T-helper 2 cell treated with Interferon-gamma antibody and Interleukin-4, amounts not matched to agents 5 μg/mL and 100 μg/mL, for 36 hours (primary cell): ENCODE data around the gene PHYHD1.
A peak's percentile ranks its signal among the peaks of the same experiment; 100 is the strongest.

Source experiments
- DNase-seq: peaks from one replicate; pipeline ENCODE4 v3.0.0; 2021; ENCODE audit warnings: low spot score
- H3K27ac Mint-ChIP-seq: one replicate; pipeline ENCODE4 v1.8.0; 2021; ENCODE audit warnings: mild to moderate bottlenecking, mixed read lengths
- H3K27me3 Mint-ChIP-seq: one replicate; pipeline ENCODE4 v1.8.0; 2021; ENCODE audit warnings: low read depth, mixed read lengths
- H3K36me3 Mint-ChIP-seq: one replicate; pipeline ENCODE4 v1.8.0; 2021; ENCODE audit warnings: low read depth, mixed read lengths
- H3K4me1 Mint-ChIP-seq: one replicate; pipeline ENCODE4 v1.8.0; 2021; ENCODE audit warnings: low read depth, mixed read lengths
- H3K4me3 Mint-ChIP-seq: one replicate; pipeline ENCODE4 v1.8.0; 2022; ENCODE audit warnings: mild to moderate bottlenecking, moderate library complexity, mixed read lengths
- H3K9me3 Mint-ChIP-seq: one replicate; pipeline ENCODE4 v1.8.0; 2021; ENCODE audit warnings: mixed read lengths

Gene PHYHD1

GRCh38 chr9:128908372-128908771 is 12.4 kb upstream of the PHYHD1 start:
- no peak for DNase-seq
- Mint-ChIP-seq H3K4me3 (no peak overlapping the region), H3K27ac (no peak overlapping the region), H3K4me1 (peaks cover 28% of the 10 kb centered on the region), H3K36me3 (peaks cover 46% of the 10 kb centered on the region), H3K27me3 (no peaks in the 10 kb centered on the region), H3K9me3 (no peaks in the 10 kb centered on the region)

DNA sequence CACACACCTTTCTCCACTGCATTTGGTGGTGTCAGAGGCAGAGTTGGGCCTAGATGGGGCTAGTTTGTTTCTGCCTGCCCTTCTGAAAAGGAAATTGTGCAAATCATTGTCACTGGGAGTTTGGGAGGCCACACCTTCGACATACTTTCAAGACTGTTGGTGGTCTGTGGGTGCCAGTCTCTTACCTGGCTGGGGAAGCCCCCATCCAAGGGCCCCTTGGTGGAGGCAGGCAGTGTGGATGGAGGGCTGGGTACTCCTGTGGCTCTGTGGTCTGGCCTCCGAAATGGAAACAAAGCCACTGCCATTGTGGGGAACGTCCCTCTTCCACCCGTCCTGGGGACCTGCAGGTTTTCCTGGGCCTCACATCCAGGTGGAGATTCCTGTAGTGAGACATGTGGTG is 10.9 kb upstream of the PHYHD1 start:
- no peak for DNase-seq
- no peaks in the 10 kb centered on the region for H3K9me3 Mint-ChIP-seq
- peaks cover 43% of the 10 kb centered on the region for H3K36me3 Mint-ChIP-seq
- H3K27me3 Mint-ChIP-seq, result no peaks in the 10 kb centered on the region
- peaks cover 25% of the 10 kb centered on the region for H3K4me1 Mint-ChIP-seq
- no peak overlapping the region for H3K4me3 Mint-ChIP-seq
- no peak overlapping the region for H3K27ac Mint-ChIP-seq

- Mint-ChIP-seq H3K27ac (peak overlapping the region; percentile 15), H3K36me3 (peaks cover 43% of the 10 kb centered on the region), H3K9me3 (no peaks in the 10 kb centered on the region), H3K4me3 (no peak overlapping the region), H3K27me3 (no peaks in the 10 kb centered on the region), H3K4me1 (peaks cover 21% of the 10 kb centered on the region)
- no peak for DNase-seq
Observed at GRCh38 chr9:128910906-128911305, 9.9 kb upstream of the PHYHD1 start.

DNA sequence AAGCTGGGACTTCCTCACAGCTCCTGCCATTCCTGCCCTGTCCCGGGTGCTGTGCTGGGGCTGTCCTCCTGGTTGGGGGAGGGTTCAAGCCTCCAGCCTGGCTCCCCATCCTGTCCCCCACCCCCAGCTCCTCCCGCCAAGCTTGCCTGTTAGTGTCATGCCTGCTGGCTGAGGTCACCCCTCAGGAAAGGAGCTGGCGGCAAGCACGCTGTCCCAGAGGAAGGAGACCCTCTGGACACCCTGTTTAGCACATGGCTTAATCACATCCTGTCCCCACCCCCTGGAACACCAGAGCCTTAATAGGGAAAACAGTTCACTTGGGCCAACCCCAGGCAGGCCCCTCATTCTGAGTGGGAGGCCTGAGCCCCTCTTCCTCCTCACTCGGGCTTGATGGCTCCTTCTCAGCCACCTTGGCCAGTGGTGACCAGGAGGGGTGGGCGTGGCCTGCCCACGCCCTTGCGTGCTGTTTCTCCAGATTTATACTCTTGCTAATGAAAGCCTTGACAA is 9.2 kb upstream of the PHYHD1 start:
- no peaks in the 10 kb centered on the region for H3K27me3 Mint-ChIP-seq
- peaks cover 44% of the 10 kb centered on the region for H3K36me3 Mint-ChIP-seq
- H3K27ac Mint-ChIP-seq, result no peak overlapping the region
- H3K9me3 Mint-ChIP-seq, result no peaks in the 10 kb centered on the region
- DNase-seq, result no peak
- peaks cover 20% of the 10 kb centered on the region for H3K4me1 Mint-ChIP-seq
- no peak overlapping the region for H3K4me3 Mint-ChIP-seq

GRCh38 chr9:128912270-128912853 is 8.4 kb upstream of the PHYHD1 start:
- Mint-ChIP-seq H3K27ac (peak overlapping the region; percentile 74), H3K36me3 (peaks cover 47% of the 10 kb centered on the region), H3K9me3 (no peaks in the 10 kb centered on the region), H3K4me1 (peaks cover 19% of the 10 kb centered on the region), H3K4me3 (no peak overlapping the region), H3K27me3 (no peaks in the 10 kb centered on the region)
- DNase-seq, result peak; percentile 33

GRCh38 chr9:128913048-128913900 is 7.5 kb upstream of the PHYHD1 start:
- Mint-ChIP-seq H3K27me3 (no peaks in the 10 kb centered on the region), H3K9me3 (no peaks in the 10 kb centered on the region), H3K36me3 (peaks cover 48% of the 10 kb centered on the region), H3K4me3 (no peak overlapping the region), H3K4me1 (peaks cover 19% of the 10 kb centered on the region), H3K27ac (peak overlapping the region; percentile 74)
- DNase-seq, result no peak

DNA sequence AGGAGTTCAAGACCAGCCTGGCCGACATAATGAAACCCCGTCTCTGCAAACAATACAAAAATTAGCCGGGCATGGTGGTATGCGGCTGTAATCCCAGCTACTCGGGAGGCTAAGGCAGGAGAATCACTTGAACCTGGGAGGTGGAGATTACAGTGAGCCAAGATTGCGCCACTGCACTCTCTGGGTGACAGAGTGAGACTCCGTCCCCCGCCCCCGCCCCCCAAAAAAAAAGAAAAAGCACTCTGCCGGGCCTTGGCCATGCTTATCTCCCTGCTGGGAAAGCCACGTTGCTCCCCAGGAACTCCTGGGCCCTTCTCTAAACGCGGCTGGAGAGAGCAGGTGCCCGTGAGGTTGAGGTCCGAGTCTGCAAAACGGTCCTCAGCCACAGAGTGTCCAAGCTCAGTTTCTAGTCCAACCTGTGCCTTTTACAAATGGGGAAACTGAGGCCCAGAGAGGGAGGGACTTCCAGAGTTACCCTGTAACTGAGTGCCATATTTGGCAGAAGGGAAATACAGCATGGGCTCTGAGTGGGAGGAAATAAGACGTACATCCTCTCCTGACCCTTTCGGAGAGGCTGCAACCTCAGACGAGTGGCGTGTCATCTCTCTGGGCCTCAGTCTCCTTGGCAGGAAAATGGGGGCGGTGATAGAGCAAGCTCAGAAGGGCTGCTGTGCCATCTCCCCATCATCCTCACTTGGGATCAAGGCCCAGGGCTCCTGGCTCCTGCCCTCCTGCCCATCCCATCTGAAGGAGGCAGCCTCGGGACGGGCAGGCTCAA is 6.6 kb upstream of the PHYHD1 start:
- H3K4me3 Mint-ChIP-seq, result no peak overlapping the region
- H3K9me3 Mint-ChIP-seq, result no peaks in the 10 kb centered on the region
- peak overlapping the region; percentile 45 for H3K27ac Mint-ChIP-seq
- peak; percentile 29 for DNase-seq
- peaks cover 44% of the 10 kb centered on the region for H3K36me3 Mint-ChIP-seq
- peaks cover 17% of the 10 kb centered on the region for H3K4me1 Mint-ChIP-seq
- H3K27me3 Mint-ChIP-seq, result no peaks in the 10 kb centered on the region

- Mint-ChIP-seq H3K36me3 (peaks cover 36% of the 10 kb centered on the region), H3K9me3 (no peaks in the 10 kb centered on the region), H3K27ac (no peak overlapping the region), H3K4me3 (no peak overlapping the region), H3K4me1 (peaks cover 13% of the 10 kb centered on the region), H3K27me3 (no peaks in the 10 kb centered on the region)
- DNase-seq, result no peak
Observed at GRCh38 chr9:128916204-128916603, 4.6 kb upstream of the PHYHD1 start.

GRCh38 chr9:128916745-128917144 is 4.0 kb upstream of the PHYHD1 start:
- H3K4me1 Mint-ChIP-seq, result peaks cover 13% of the 10 kb centered on the region

GRCh38 chr9:128917151-128917849 is 3.5 kb upstream of the PHYHD1 start:
- no peaks in the 10 kb centered on the region for H3K9me3 Mint-ChIP-seq
- H3K27me3 Mint-ChIP-seq, result no peaks in the 10 kb centered on the region
- no peak for DNase-seq
- H3K4me3 Mint-ChIP-seq, result no peak overlapping the region
- peak overlapping the region; percentile 45 for H3K27ac Mint-ChIP-seq
- peaks cover 13% of the 10 kb centered on the region for H3K4me1 Mint-ChIP-seq
- peaks cover 36% of the 10 kb centered on the region for H3K36me3 Mint-ChIP-seq

More at GRCh38 chr9:128916745-128917144, 4.0 kb upstream of the PHYHD1 start:
- no peak for DNase-seq
- Mint-ChIP-seq H3K4me3 (no peak overlapping the region), H3K27me3 (no peaks in the 10 kb centered on the region), H3K27ac (no peak overlapping the region), H3K9me3 (no peaks in the 10 kb centered on the region), H3K36me3 (peaks cover 36% of the 10 kb centered on the region)

DNA sequence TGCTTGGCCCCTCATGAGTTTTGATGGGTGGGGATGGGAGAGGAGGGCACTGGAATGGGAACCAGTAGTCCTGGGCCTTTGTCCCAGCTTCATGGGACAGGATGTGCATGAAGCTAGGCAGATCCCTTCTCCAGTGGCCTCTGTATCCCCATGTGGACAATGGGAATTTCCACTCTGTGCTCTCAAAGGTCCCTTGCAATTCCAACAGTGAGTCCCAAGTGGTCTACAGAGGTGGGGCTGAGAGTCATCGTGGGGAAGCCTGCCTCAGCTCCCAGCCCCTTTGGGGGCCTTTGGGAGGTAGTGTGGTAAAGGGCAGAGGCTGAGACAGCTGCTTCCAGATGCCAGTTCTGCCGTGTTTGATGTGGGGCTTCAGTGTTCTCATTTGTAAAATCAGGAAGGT is 1.9 kb upstream of the PHYHD1 start:
- no peak for DNase-seq
- Mint-ChIP-seq H3K4me3 (no peak overlapping the region), H3K27me3 (no peaks in the 10 kb centered on the region), H3K4me1 (no peaks in the 10 kb centered on the region), H3K9me3 (no peaks in the 10 kb centered on the region), H3K36me3 (peaks cover 27% of the 10 kb centered on the region), H3K27ac (no peak overlapping the region)

GRCh38 chr9:128919402-128920089 is 1.2 kb upstream of the PHYHD1 start:
- no peak for DNase-seq
- Mint-ChIP-seq H3K9me3 (no peaks in the 10 kb centered on the region), H3K27ac (no peak overlapping the region), H3K4me1 (no peaks in the 10 kb centered on the region), H3K4me3 (no peak overlapping the region), H3K27me3 (no peaks in the 10 kb centered on the region), H3K36me3 (peaks cover 27% of the 10 kb centered on the region)
